GM18502 (cell line): ENCODE data around the gene GP5.

Source experiments
- ATAC-seq: cut with Tn5 transposase; IDR thresholded peaks from one replicate; pipeline ENCODE4 v1.9.1; 2021; ENCODE audit warnings: mild to moderate bottlenecking; ENCODE audit not compliant: unreplicated experiment, poor library complexity

The GP5 gene

DNA sequence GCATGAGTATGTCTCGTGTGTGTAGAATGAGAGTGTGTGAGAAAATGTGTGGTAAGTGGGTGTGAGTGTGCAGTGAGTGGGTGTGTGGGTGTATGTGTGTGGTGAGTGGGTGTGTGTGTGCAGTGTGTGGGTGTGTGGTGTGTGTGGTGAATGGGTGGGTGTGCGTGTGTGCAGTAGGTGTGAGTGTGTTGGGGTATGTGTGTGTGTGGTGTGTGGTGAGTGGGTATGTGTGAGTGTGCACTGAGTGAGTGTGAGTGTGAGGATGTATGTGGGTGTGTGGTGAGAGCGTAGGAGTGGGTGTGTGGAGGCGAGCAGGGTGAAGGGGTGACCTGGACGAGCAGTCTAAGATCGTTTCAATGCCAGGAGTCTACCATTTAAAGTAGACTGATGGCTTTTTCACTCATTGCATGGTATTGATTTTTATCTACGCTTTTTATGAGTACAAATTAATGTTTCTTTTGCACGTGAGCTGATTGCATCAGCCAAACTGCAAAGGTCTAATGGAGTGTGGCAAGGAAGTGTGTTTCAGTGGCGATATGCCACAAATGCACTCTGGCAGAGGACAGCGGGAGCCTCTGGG is 46.3 kb downstream of the GP5 start:
- no peak for ATAC-seq

DNA sequence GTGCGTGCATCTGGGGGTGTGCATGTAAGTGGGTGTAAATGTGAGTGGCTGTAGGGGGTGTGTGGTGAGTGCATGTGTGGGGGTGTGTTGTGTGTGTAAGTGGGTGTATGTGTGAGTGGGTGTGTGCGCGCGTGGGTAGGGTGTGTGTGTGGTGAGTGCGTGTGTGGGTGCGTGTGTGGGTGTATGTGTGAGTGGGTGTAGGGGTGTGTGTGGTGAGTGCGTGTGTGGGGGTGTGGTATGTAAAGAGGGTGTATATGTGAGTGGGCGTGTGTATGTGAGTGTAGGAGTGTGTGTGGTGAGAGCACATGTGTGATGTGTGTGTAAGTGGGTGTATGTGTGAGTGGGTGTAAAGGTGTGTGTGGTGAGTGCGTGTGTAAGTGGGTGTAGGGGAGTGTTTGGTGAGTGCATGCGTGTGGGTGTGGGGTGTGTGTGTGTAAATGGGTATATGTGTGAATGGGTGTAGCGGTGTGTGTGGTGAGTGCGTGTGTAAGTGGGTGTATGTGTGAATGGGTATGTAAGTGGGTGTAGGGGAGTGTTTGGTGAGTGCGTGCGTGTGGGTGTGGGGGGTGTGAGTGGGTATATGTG is 47.0 kb downstream of the GP5 start:
- no peak for ATAC-seq

DNA sequence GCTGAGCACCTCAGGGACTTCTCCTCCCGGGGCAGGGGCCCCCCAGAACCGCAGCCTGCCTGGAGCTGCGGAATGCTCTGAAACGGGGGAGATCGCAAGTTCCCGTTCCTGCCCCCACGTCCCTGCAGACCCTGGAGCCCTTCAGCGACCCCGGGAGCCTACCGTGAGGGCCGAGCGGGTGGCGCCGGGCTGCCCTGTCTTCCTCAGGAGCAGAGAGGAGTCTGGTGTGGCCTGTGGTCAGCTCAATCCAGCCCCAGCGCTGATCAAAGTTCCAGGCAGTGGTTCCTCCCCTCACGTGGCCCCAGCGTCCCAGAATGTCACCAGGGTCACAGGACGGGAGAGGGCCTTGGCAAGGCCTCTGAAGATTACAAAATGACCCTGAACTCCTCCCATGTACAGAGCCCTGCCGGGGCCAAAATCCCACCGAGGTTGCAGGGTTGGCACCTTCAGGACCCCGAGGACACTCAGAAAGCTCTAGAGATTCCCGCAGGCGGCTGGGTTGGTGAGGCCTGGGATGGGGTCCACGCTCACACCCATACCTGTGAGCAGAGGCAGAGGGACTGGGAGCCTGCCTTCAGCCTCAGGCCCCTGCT is 47.9 kb downstream of the GP5 start, which contains the start of gene CPN2:
CPN2 (minus strand) TSS at position 249 of the 593 bp plus-strand sequence. CDS start 8,626 bp downstream, outside the sequence.
- no peak for ATAC-seq

DNA sequence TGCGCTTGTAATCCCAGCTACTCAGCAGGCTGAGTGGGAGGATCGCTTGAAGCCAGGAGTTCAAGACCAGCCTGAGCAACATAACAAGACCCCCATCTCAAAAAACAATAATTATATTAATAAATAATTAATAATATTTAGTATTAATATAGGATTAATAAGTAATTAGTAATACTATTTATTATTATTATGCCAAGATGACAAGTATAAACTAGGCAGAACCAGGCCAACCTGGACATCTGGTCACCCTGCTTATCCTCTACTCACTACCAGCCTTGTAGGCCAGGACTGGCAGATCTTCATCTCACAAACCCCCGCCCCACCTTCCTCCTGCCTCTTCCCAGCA is 48.4 kb downstream of the GP5 start:
- no peak for ATAC-seq

DNA sequence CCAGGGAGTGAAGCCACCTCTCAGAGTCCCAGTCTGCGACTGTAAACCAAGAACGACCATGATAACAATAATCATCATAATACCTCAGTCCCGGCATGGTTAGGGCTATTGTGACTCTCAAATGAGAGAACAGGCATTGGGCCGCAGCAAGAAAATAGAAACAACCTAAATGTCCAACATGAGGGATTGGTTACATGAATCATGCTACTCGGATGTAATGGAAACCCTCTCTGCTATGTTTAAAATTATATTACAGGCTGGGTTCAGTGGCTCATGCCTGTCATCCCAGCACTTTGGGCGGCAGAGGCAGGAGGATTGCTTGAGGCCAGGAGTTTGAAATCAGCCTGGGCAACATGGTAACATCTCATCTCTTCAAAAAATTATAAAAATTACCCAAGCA is 50.7 kb downstream of the GP5 start:
- ATAC-seq = no peak

DNA sequence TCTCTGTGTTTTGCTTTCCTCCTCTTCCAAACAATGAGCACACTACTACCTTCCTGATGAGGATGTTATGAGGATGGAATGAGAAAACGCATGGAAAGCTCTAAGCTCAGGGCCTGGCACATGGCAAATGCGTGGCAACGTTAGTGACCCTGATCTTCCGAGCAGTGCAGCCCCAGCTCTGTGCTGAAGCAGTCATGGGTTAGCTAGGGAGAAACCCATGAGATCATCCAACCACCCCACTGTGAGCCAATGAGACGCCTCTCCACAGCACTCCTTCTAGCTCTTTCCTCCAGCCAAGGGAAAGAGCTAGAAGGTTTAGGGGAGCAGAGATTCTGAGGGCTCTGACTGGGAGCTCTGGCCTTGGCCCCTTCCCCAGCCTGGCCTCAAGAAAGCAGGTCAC is 52.4 kb downstream of the GP5 start:
- no peak for ATAC-seq

DNA sequence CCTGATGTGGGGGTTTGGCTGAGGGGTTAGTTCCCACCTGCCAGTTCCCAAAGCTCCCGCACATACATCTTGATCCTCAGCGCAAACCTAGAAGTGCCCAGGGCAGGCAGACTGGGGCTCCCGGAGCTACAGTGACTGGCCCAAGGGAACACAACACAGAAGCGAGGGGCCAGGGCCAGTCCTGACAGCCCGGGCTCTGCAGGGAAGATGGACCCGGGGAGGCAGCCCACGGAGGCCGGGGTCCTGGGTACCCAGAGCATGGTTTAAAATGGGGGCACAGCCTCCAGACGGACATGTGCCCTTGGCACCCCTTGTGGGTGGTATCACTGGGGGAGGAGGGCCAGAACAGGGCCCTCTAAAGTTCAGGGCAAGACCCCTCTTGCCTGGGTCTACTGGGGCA is 53.0 kb downstream of the GP5 start:
- no peak for ATAC-seq
